GM18868 (cell line): ENCODE measurements around the gene ARL13A.
A peak's percentile ranks its signal among the peaks of the same experiment; 100 is the strongest.
"Not testable (repeated sequence)": the region's sequence is repeated elsewhere in the genome, so short reads cannot be mapped to it uniquely, and the experiment has no call there.

Experiments used
- ATAC-seq: cut with Tn5 transposase; IDR thresholded peaks from one replicate; pipeline ENCODE4 v1.9.1; 2021; ENCODE audit warnings: mild to moderate bottlenecking, moderate library complexity; ENCODE audit not compliant: unreplicated experiment

ARL13A gene

DNA sequence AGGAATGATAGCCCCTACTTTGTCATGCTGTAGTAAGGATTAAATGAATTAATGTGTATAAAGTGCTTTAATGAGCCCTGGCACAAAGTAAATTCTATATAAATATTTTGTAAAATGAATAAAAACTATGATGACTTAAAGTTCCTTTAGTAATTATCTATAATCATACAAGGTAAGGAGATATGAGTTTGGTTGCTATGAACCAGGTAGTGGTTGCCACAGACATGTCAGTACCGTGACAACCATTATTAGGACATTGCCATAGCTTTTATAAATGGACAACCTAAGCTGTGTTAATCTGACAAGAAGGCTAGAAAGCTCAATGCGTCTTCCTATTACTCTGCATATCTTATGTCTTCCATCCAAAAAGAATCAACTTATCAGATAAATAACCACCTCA is at the start of gene ARL13A:
Gene ARL13A (plus strand): TSS at position 301 of the 400 bp plus-strand sequence. CDS start 3,982 bp downstream, outside the sequence.
- ATAC-seq = no peak

DNA sequence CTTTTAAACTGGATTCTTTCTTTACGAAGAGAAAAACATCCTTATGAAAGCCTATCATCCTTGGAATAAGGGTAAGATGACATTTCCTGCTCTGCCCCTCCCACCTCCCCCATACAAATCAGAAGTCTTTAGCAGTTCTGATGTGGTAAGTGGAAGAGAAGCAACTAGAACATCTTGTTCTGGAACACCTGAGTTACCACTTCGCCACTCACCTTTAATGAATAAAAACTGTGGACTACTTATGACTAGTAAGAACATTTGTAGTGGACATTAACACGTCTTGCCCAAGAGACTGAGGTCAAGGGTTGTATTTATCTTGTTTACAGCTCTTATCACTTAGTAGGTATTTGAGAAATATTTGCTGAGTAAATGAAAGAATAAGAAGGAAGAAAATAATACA is 45.1 kb upstream of the ARL13A start:
- no peak for ATAC-seq

DNA sequence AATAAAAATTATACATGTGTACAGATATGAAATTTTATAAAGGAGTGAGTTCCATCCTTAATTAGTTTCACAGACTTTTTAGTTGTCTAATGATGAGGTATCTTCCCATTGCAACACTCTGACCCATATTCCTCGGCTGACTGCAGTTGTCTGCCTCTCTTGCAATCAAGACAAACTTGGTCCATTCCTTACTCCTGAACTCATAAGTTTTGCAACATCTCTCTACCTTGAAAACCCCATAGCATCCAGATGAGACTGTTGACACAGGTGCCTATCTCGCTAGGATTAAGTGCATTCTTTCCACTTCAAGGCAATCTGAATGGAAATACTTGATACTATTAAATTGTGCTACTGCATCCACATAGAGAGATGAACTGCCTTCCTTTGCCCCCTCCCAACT is 43.1 kb upstream of the ARL13A start:
- no peak for ATAC-seq

DNA sequence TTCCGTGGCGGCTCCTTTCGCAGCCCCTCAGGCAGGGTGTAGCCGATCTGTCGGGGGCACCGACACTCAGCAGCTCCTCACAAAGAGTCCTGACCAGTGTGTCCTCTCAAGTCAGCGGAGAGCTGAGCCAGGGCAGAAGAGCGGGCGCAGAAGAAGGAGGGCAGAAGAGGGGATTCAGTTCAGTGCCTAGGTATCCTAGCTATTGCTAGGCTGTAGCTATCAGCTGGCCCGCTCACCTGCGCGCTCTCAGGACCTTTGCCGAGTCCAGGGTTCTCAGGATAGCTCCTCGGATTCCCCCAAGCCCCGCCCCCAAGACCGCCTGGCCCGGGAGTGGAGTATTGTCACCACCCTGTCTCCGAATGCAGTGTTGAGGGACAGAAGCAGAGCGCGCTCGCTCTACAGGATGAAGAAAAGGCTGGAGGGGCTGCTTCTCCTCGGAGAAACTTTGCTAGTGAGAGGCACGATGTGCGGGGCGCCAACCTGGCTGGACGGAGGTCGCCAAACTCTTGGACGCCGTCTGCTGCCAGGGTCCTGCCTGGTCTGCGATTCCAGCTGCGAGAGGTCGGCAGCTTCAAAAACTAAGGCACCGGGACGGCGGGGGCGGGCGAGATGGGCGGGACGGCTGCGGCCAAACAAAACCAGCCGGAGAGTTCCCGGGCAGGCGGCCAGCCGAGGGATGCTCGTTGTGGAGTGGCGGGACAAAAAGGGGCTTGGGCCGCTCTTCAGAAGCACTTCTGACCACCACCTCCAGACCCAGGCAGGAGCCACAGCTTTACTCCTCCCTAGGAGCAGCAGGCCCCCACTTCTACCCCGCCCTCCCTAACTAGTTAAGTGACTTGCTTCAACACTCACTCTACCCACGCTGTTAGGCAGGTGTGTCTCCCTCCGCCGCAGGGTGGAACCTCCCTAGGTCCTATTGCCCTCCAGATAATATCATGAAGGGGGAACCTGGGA is 40.6 kb upstream of the ARL13A start, which contains the start of gene XKRX:
Gene XKRX (minus strand): TSS at position 258 of the 954 bp plus-strand sequence. CDS start 613 bp downstream, outside the sequence.
- ATAC-seq = peak; percentile 59

DNA sequence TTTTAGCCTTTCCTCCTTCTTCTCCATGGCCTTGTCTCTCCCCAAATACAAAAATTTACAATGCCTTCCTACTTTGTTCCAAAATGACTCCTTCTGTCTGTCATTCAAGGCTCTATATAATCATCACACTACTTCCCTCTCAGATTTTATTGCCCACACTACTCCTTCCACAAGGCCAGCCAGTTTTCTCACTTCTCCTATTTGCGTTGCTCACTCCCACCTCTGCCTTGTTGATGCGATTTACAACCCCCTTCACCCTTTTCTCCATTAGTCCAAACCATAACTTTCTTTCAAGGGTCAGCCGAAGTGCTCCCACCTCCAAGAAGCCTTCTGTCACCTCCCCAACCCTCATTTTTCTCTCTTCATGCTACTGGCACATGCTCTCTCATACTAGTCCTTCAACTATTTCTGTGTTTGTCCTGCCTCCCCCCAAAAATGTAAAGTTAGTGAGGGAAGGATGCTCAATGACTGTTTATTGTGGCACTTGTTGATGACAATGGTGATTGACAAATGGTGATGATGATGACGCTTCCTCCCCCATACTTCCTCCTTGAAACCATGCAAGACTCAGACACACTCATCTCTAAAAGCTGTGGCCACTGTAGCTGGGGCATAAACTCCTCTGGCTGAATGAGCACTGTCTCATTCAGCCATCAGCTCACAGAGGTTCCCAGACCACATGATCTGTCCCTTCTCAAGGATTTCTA is 38.1 kb upstream of the ARL13A start:
- ATAC-seq = peak; percentile 84

DNA sequence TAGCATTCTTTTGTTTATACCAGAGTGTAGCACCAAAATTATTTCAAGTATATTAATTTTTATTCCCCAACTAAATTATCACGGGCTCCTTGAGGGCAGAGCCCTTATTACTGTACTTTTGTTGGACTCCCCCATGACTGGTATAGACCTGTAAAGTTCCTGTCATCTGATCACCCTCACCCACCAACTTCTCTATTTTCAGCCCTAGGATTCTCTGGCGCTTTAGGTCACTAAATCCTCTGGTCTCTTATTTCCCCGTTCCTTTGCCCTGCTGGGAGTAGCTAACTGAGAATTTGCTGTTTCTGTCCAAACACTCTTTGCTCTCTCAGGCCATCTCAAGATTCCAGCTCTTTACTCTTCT is 37.6 kb upstream of the ARL13A start:
- peak; percentile 27 for ATAC-seq

DNA sequence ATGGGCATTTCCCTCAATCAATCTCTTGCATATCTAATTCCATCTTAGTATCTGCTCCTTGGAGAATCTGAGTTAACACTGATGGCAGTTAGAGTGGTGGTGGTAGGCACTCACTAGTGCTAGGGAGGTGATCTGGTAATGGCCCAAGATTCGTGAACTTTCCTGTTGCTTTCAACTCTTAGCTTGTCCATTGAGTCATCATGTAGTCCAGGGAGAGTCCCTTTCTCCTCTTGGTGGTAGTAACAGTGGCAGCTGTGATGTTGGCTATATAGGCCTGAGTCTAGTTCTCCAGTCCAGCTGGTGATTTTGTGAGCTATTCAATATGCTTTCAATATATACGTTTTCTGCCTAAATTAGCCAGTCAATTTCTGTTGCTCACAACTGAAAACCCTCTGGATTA is 33.7 kb upstream of the ARL13A start:
- ATAC-seq = no peak

DNA sequence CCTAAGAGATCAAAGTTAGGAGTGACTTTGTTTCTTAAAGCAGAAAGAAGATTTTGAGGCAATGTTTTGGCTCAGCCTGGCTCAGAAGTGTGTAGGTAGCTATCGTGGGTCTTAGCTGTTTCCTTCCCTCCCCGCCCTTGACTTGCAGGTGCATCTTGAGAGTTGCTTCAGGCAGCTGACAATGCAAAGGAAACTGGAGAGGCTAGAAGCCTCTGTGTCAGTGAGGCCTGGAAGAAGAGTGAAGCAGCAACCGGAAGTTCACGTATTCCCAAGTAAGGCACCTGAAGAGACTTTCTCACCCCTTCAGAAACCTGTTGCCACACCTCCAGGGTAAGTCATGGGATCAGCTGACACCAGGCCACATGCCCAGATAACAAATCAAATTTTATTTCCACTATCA is 30.2 kb upstream of the ARL13A start:
- ATAC-seq = no peak

DNA sequence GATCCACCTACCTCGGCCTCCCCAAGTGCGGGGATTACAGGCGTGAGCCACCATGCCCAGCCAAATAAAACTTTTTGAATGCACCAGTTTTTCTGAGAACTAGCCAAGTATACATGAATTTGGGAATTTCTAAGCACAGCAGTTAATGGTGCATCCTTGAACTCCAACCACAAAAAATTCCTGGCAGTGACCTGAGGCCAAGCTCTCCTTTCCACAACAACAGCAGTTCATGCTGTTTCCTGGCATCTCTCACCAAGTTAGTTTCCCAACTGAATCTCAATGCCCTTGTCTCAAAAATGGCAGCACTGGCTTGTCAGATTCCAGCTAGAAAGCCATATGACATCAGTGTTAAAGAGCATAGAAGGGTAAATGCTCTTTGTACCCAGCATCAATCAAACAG is 24.9 kb upstream of the ARL13A start:
- no peak for ATAC-seq

DNA sequence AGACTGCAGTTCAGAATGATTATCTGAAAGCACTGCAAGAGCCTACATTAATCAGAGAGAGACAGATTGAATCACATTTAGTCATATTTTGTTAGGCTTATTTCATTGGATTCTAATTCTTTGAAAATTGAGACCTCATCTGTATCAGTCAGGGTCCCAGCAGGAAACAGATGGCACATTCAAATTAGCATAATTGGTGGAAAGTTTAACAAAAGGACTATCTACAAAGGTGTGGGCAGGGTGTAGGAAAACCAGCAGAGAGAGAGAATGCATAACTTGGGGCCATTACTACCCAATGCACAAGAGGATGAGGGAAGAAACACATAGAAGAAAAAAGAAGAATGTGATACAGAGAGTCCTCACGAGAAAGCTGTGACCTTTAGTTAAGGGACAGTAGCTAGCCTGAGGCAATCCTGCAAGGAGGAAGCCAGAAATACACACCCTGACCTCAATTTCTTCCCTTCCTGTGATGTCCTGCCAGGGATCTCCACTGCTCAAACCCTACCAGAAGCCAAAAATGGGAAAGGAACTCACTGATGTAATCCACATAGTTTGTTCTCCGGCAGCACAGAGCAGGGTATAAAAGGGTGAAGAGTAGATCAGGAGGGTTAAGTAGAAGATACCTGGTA is 23.1 kb upstream of the ARL13A start:
- ATAC-seq = no peak

DNA sequence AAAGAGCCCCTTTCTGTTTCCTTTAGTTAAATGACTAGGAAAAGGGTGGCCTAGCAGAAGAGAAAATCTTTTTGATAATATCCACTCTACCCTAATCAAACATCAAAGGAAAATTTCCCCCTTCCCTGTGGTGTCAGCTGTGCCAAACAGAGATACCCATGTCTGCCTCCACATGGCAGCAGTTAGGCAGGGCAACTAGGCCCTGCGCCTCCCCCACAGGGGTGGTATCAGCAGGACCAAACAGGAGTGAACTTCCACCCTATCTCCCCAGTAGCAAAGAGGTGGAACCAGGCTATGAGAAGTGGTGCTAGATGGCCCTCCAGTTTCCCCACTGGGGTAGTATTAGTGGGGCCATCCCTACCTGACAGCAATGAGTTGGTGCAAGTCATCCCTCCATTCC is 21.0 kb upstream of the ARL13A start:
- no peak for ATAC-seq

DNA sequence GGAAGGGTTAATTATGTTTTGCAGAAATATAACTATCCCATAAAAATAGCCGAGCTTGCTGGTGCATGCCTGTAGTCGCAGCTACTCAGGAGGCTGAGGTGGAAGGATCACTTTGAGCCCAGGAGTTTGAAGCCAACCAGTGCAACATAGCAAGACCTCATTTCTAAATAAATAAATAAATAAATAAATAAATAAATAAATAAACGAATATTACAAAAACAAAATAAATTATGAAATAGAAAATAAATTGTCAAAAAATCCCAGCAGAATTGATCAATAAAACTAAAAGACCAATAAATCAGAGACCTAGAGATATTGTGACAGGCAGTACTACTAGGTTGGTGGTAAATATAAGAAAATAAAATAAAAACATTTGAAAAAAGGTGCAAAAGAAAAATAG is 6.7 kb upstream of the ARL13A start:
- ATAC-seq = no peak

DNA sequence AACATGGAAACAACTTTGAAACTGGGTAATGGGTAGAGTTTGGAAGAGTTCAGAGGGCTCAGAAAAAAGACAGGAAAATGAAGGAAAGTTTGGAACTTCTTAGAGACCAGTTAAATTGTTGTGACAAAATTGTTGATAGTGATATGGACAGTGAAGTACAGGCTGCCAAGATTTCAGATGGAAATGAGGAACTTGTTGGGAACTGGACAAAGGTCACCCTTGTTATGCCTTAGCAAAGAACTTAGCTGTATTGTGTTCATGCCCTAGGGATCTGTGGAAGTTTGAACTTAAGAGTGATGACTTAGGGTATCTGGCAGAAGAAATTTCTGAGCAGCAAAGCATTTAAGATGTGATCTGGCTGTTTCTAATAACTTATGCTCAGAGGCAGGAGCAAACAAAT is 5.1 kb upstream of the ARL13A start:
- no peak for ATAC-seq

DNA sequence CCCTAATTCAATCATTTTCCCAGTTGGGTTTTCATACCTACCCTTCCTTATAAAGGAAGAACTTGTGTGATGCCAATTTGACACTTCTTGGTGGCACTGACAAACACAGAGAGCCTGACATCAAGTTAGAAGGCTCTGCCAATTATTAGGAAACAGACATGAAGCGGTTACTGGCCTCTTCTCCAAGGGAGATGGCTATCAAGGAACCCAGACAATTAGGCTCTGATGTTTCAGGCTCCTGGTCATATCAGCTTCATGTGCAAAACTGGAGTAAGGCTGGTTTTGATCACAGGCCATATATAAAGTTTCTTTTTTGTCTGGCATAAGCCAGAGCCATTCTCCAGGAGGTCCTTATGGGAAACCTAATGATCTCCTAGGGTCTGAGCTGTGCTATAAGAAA is 428 bp downstream of the ARL13A start:
- no peak for ATAC-seq

DNA sequence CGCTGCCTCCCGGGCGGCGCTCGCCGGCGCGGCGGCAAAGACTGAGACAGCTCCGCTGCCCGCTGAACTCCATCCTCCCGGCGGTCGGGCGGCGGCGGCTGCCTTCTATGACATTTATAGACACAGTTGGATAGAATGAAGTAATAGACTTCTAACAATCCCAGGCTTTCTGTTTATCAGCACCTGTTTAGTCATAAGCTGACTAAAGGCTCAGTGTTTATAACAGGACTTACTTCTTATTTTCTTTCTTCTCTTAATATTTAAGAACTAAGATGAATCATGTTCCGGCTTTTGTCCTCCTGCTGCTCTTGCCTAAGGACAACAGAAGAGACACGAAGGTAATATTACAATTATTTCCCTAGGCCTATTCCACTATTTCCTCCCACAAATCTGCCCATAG is 3.9 kb downstream of the ARL13A start:
- ATAC-seq = no peak

DNA sequence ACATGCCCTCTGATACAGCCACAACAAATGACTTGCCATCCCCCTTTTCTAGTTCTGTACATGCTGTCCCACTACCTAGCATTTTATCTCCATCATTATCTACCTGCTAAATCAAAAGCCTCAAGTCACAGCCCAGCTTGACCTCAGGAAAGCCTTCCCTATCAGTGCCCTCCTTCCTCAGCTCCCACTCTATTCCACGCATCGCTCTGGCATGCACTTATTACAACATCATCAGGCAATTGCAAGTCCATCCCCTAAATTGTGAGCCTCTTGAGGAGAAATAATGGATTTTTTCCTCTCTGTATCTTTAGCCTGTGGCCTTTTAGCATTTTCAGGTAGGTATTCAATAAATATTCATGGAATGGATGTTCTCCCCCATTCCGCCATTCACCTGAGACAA is 5.7 kb downstream of the ARL13A start:
- no peak for ATAC-seq

DNA sequence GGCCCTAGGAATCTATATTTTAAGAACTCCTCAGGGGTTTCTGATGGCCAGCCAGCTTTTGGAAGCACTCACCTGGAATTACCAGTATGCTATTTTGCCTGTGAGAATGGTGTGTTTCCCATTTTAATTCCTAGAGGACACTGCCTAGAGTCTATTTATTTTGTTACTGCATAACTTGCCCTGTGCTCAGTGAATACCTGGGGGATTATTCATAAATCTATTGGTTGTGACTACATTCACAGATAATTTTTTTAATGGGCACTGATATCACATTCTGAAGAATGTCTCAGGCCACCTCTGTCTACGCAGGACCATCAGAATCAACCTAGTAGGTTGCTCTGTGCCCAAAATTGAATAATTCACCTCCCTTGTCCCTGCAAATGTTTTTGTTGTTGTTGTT is 6.7 kb downstream of the ARL13A start:
- ATAC-seq = no peak

DNA sequence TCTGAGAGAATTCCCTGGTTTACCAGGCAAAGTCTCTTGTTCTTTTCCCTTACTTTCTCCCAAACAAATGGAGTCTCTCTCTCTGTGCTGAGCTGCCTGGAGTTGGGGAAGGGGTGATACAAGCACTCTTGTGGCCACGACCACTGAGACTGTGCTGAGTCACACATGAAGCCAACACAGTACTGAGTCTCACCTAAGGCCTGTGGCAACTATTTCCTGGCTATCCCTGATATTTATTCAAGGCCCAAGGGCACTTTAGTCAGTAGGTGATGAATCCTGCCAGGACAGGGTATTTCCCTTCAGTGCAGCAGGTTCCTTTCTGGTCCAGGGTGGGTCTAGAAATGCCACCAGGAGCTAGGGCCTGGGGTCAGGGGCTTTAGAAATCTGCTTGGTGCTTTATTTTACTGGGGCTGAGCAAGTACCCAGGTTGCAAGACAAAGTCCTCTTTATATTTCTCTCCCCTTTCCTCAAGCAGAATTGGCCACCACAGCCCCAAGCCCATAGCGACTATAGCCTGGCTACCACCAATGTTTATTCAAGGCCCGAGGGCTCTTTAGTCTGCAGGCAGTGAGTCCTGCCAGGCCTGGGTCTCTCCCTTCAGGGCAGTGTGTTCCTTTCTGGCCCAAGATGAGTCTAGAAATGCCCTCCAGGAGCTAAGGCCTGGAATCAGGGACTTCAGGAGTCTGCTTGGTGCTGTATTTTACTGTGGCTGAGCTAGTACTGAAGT is 10.5 kb downstream of the ARL13A start:
- no peak for ATAC-seq

DNA sequence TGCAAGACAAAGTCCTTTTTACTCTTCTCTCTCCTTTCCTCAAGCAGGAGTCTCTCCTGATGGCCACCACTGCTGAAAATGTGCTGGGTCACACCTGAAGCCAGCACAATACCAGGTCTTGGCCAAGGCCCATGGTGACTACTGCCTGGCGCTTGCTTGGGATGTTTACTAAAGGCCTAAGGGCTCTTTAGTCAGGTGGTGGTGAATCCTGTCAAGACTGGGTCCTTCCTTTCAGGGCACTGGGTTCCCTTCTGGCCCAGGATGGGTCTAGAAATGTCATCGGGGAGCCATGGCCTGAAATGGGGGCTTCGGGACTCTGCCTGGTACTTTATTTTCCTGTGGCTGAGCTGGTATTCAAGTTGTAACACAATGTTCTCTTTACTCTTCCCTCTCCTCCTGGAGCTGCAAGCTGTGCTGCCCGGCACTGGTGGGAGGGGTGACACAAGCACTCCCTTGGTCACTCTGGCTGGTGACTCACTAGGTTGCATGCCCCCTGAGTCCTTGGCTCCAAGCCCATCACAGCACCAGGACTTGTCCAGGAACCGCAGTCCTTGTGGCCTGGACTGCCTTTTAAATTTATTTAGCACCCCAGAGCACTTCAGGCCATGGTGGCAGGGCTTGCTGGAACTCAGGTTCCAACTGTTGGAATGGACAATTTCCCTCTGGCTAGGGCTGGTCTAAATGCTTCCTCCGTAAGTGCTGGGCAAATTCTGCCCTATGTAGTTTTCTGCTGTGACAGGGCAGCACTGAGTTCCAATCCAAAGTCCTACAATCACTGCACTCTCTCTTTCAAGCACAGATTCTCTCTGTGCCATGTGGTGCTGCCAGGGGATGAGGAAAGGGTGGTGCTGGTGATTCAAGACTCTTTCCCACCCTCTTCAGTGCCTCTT is 11.3 kb downstream of the ARL13A start:
- no peak for ATAC-seq

DNA sequence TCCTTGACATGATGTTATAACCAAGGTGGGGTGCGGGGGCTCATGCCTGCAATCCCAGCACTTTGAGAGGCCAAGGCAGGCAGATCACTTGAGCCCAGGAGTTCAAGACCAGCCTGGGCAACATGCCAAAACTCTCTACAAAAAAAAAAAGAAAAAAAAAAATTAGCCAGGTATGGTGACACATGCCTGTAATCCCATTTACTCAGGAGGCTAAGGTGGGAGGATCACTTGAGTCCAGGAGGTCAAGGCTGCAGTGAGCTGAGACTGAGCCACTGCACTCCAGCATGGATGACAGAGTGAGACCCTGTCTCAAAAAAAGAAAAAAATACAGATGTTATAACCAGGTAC is 12.0 kb downstream of the ARL13A start:
- ATAC-seq = not testable (repeated sequence)
